ENCODE data around the gene SLC17A1. TPM values are rescaled to one million over a fixed set of nuclear protein-coding genes. Genes with fewer than 3 reads are reported as not detected.

SLC17A1 gene
- total RNA-seq, 4 donors from 2014 or later: not detected

DNA sequence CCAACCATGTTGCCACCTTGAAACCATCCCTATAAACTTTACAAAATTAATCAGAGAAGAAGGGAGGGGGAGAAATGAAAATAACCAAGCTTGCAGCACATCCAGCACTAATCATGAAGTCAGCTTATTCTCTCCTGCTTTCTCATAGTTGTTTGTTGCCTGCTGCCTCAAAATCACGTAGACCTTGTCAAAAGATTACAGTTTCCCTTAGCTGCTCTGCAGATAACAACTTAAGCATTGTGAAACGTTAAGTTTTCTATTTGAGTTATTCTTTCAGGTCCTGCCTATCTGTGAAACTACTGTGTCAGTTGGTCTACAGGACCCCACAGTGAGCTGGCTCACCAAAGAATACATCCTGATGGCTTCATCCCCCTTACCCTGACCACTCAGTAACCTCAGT lies 44.4 kb downstream of the SLC17A1 start:
- no peaks in the 10 kb centered on the region for H3K4me1 ChIP-seq

GRCh38 chr6:25781134-25781533 lies 50.7 kb downstream of the SLC17A1 start:
- Histone ChIP-seq H3K4me1 (no peaks in the 10 kb centered on the region), H3K9me3 (no peaks in the 10 kb centered on the region), H3K4me3 (no peak overlapping the region), H3K36me3 (no peaks in the 10 kb centered on the region), H3K27ac (replicated peaks in 1 of 4) (no peak overlapping the region), H3K27me3 (peaks cover 0 to 6% (median 0%) of the 10 kb centered on the region in 4 donors)
- DNase-seq (ENCODE audit: extremely low spot score): no peak
- TF ChIP-seq POLR2AphosphoS5 (IDR thresholded peaks at IDR 0.05) (no peak), POLR2A (IDR thresholded peaks at IDR 0.05; ENCODE audit: low read depth) (no peak), EP300 (IDR thresholded peaks at IDR 0.05) (no peak)
- TF ChIP-seq, protein P1, sequence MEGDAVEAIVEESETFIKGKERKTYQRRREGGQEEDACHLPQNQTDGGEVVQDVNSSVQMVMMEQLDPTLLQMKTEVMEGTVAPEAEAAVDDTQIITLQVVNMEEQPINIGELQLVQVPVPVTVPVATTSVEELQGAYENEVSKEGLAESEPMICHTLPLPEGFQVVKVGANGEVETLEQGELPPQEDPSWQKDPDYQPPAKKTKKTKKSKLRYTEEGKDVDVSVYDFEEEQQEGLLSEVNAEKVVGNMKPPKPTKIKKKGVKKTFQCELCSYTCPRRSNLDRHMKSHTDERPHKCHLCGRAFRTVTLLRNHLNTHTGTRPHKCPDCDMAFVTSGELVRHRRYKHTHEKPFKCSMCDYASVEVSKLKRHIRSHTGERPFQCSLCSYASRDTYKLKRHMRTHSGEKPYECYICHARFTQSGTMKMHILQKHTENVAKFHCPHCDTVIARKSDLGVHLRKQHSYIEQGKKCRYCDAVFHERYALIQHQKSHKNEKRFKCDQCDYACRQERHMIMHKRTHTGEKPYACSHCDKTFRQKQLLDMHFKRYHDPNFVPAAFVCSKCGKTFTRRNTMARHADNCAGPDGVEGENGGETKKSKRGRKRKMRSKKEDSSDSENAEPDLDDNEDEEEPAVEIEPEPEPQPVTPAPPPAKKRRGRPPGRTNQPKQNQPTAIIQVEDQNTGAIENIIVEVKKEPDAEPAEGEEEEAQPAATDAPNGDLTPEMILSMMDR (IDR thresholded peaks at IDR 0.05): no peak
- intact Hi-C loops (cut with DNase I): no loop called here
- 88% methylated on average over 1 of the region's 1 CpG for WGBS

More for the DNA sequence above, 44.4 kb downstream of the SLC17A1 start:
- Histone ChIP-seq H3K27ac (replicated peaks in 1 of 4) (no peak overlapping the region), H3K27me3 (no peaks in the 10 kb centered on the region), H3K9me3 (no peaks in the 10 kb centered on the region), H3K4me3 (no peak overlapping the region), H3K36me3 (no peaks in the 10 kb centered on the region)
- DNase-seq (ENCODE audit: extremely low spot score): no peak
- intact Hi-C loops (cut with DNase I): loop anchor here (5.0 kb wide), 1 partner anchor 215 kb away; no protein-coding TSS in a partner anchor
- TF ChIP-seq, protein P1 (IDR thresholded peaks at IDR 0.05): no peak
- no peak for TF ChIP-seq POLR2A (IDR thresholded peaks at IDR 0.05; ENCODE audit: low read depth)
- TF ChIP-seq EP300 (IDR thresholded peaks at IDR 0.05): no peak
- TF ChIP-seq POLR2AphosphoS5 (IDR thresholded peaks at IDR 0.05): no peak
- 67% methylated on average over 2 of the region's 2 CpGs for WGBS

DNA sequence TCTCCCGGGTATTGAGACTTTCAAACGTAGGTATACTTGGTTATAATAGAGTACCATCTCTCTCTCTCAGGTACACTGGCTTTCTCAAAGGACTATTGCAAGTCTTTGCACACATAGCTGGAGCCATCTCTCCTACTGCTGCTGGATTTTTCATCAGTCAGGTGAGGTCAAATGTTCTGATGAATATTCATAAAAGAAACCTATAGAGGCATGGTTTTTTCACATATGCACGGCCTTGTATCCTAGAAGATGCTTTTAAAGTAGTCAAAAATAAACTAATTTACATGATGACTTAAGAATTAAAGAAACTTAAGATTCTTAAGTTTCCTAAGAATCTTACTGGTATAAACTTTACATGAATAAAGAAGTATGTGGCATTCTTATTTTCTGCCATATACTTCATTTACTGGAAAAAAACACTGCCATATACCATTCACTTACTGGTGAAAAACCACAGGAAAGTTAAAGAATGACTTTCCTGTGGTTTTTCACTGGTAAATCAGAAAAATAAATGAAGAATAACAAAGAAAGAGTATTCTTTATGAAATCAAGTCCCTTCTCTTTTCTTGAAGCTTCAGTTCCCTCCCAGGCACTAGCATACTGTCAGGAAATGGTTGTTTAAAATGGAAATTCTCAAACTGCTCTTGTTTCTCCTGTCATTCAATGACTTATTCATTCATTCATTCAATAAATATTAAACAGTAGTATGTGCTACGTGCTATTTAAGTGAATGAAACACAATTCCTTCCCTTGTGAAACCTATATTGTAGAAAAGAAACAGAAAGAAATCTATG lies 53.8 kb downstream of the SLC17A1 start:
- no peak overlapping the region for H3K4me3 ChIP-seq
- H3K36me3 ChIP-seq: no peaks in the 10 kb centered on the region
- DNase-seq (ENCODE audit: extremely low spot score): no peak
- no peaks in the 10 kb centered on the region for H3K4me1 ChIP-seq
- no peak overlapping the region for H3K27ac ChIP-seq (replicated peaks in 1 of 4)
- peaks cover 0 to 6% (median 0%) of the 10 kb centered on the region in 4 donors for H3K27me3 ChIP-seq
- intact Hi-C loops (cut with DNase I): no loop called here
- WGBS: 68% methylated on average over 4 of the region's 4 CpGs
- H3K9me3 ChIP-seq: no peaks in the 10 kb centered on the region
- TF ChIP-seq, protein P1 (IDR thresholded peaks at IDR 0.05): no peak
- TF ChIP-seq POLR2A (IDR thresholded peaks at IDR 0.05; ENCODE audit: low read depth): no peak
- no peak for TF ChIP-seq POLR2AphosphoS5 (IDR thresholded peaks at IDR 0.05)
- no peak for TF ChIP-seq EP300 (IDR thresholded peaks at IDR 0.05)

DNA sequence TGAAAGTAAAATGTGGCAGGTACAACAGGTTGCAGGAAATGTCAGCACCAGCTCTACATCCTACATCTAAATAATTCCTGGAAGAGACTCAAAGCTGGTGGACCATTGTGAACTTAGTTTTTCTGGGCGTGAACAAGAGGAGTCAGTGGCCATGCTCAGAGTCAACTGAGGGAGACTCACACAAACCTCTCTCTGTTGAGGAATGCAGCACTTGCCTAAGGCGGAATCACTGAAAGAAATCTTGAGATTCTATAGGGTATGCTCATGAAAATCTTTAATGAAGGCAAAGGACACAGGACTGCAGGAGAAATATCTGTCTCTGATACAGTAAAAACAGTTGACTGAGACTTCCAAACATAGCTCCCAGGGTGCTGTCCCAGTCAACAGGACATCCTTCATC lies 54.8 kb downstream of the SLC17A1 start:
- DNase-seq (ENCODE audit: extremely low spot score): no peak
- H3K4me3 ChIP-seq: no peak overlapping the region
- intact Hi-C loops (cut with DNase I): no loop called here
- 41% methylated on average over 2 of the region's 2 CpGs for WGBS
- H3K4me1 ChIP-seq: no peaks in the 10 kb centered on the region
- no peaks in the 10 kb centered on the region for H3K9me3 ChIP-seq
- no peak overlapping the region for H3K27ac ChIP-seq (replicated peaks in 1 of 4)
- no peaks in the 10 kb centered on the region for H3K36me3 ChIP-seq
- H3K27me3 ChIP-seq: peaks cover 0 to 6% (median 0%) of the 10 kb centered on the region in 4 donors
- TF ChIP-seq EP300 (IDR thresholded peaks at IDR 0.05): no peak
- TF ChIP-seq POLR2AphosphoS5 (IDR thresholded peaks at IDR 0.05): no peak
- TF ChIP-seq, protein P1 (IDR thresholded peaks at IDR 0.05): no peak
- TF ChIP-seq POLR2A (IDR thresholded peaks at IDR 0.05; ENCODE audit: low read depth): no peak

Measured in esophagus muscularis mucosa (tissue), 4 donors.